ENCODE results near the gene PIWIL1. TPM values are rescaled to one million over a fixed set of nuclear protein-coding genes. Genes with fewer than 3 reads are reported as not detected.

Gene PIWIL1
- polyA plus RNA-seq, 1 of the 3 experiments (the other 2 are of a cell fraction), result 0.05 TPM

DNA sequence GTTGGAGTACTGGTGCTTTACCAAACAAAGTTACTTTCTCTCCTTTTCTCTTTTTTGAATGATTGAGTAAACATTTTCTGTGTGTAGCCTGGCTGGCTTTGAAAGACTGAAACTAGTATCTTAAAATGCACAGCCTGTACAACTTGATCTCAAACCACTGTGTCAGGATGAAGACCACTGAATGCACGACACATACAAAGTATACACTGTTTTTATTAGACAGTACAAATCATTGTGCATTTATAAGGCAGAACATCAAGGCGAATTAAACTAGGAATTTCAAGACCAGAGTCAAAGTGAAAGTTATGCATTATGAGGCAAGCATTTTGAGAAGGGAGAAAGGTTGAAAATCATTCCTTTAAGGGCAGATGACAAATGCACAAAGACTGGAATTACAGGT lies 59.0 kb downstream of the PIWIL1 start:
- Histone ChIP-seq H3K79me2 (ENCODE audit: insufficient read depth) (no peaks in the 10 kb centered on the region), H2AFZ (ENCODE audit: low read depth) (no peak overlapping the region), H3K36me3 (replicated peaks in 1 of 2; ENCODE audit: control insufficient read depth in 1 of 2, insufficient read depth in 2 of 2, low read length in 1 of 2) (no peaks in the 10 kb centered on the region), H3K4me1 (ENCODE audit: control insufficient read depth in 1 of 2, insufficient read depth in 2 of 2, low read depth in 1 of 2, low read length in 1 of 2) (peaks cover 0 to 2% of the 10 kb centered on the region in 2 experiments; a peak in 1 of 4 replicates), H4K20me1 (ENCODE audit: insufficient read depth) (no peaks in the 10 kb centered on the region), H3K4me3 (ENCODE audit: low read depth in 2 of 2, low read length in 1 of 2) (no peak overlapping the region), H3K9me3 (no peaks in the 10 kb centered on the region; the same call in 1 of the 2 replicates), H3K4me2 (no peak overlapping the region), H3K9me2 (no peaks in the 10 kb centered on the region), H3K27ac (ENCODE audit: low read depth in 2 of 2, low read length in 1 of 2) (no peak overlapping the region; a peak in 1 of 4 replicates), H3K27me3 (ENCODE audit: insufficient read depth) (no peaks in the 10 kb centered on the region), H3K9ac (no peak overlapping the region), H3F3A (replicated peaks; ENCODE audit: insufficient read depth) (no peaks in the 10 kb centered on the region)
- 23% methylated on average over 2 of the region's 2 CpGs for WGBS (ENCODE audit: low lambda C conversion rate)
- no peak for DNase-seq
- POLR2A ChIA-PET, result no interaction called here
- TF ChIP-seq, protein P1, sequence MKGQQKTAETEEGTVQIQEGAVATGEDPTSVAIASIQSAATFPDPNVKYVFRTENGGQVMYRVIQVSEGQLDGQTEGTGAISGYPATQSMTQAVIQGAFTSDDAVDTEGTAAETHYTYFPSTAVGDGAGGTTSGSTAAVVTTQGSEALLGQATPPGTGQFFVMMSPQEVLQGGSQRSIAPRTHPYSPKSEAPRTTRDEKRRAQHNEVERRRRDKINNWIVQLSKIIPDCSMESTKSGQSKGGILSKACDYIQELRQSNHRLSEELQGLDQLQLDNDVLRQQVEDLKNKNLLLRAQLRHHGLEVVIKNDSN (IDR thresholded peaks at IDR 0.05; ENCODE audit: borderline replicate concordance, low read depth), result no peak
- TF ChIP-seq NFIC (IDR thresholded peaks at IDR 0.05; ENCODE audit: borderline replicate concordance), result no peak
- no peak for TF ChIP-seq TAF1 (IDR thresholded peaks at IDR 0.05; ENCODE audit: borderline replicate concordance, low read depth, low read length)
- CTCF ChIA-PET, result interaction anchor here (1.9 to 2.7 kb wide), 2 partner anchors 351 to 355 kb away, joined by 4 to 13 read pairs; no protein-coding TSS in a partner anchor

GRCh38 chr12:130398100-130398848 lies 60.6 kb downstream of the PIWIL1 start:
- no peaks in the 10 kb centered on the region; the same call in 1 of the 2 replicates for H3K9me3 ChIP-seq
- H3K36me3 ChIP-seq (replicated peaks in 1 of 2; ENCODE audit: control insufficient read depth in 1 of 2, insufficient read depth in 2 of 2, low read length in 1 of 2), result peaks cover 0 to 2% of the 10 kb centered on the region in 2 experiments
- CTCF ChIA-PET, result interaction anchor here (0.9 to 2.7 kb wide), 5 partner anchors 62 to 366 kb away, joined by 4 to 13 read pairs (median 4); no protein-coding TSS in a partner anchor
- no peak overlapping the region for H3K4me3 ChIP-seq (ENCODE audit: low read depth in 2 of 2, low read length in 1 of 2)
- H3K9me2 ChIP-seq, result no peaks in the 10 kb centered on the region
- no peak for TF ChIP-seq EP300 (IDR thresholded peaks at IDR 0.05; ENCODE audit: borderline replicate concordance in 1 of 2, low read depth in 1 of 2, low read length in 1 of 2)
- TF ChIP-seq GABPA (IDR thresholded peaks at IDR 0.05; ENCODE audit: low read depth), result no peak
- TF ChIP-seq SMC3 (IDR thresholded peaks at IDR 0.05; ENCODE audit: low read depth, low read length), result no peak
- TF ChIP-seq SIN3A (IDR thresholded peaks at IDR 0.05; ENCODE audit: borderline replicate concordance, low read depth, low read length), result no peak
- TF ChIP-seq PBX3 (IDR thresholded peaks at IDR 0.05), result no peak
- TF ChIP-seq EZH2phosphoT487 (IDR thresholded peaks at IDR 0.05; ENCODE audit: borderline replicate concordance, low read depth), result no peak
- no peak for TF ChIP-seq FOSL2 (IDR thresholded peaks at IDR 0.05; ENCODE audit: borderline replicate concordance, low read depth)
- TF ChIP-seq NFIC (IDR thresholded peaks at IDR 0.05; ENCODE audit: borderline replicate concordance), result no peak
- TF ChIP-seq GATA2 (CRISPR knock-in tag; IDR thresholded peaks at IDR 0.05), result no peak
- TF ChIP-seq JUND (IDR thresholded peaks at IDR 0.05), result no peak
- no peak for TF ChIP-seq MEF2A (IDR thresholded peaks at IDR 0.05; ENCODE audit: borderline replicate concordance, low read depth)
- no peak for TF ChIP-seq POLR2AphosphoS5 (IDR thresholded peaks at IDR 0.05; ENCODE audit: low read depth, low read length)
- TF ChIP-seq MAX (IDR thresholded peaks at IDR 0.05; ENCODE audit: low read depth), result no peak
- TF ChIP-seq RFX5 (IDR thresholded peaks at IDR 0.05; ENCODE audit: low read length), result no peak
- TF ChIP-seq TAF1 (IDR thresholded peaks at IDR 0.05; ENCODE audit: borderline replicate concordance, low read depth, low read length), result no peak
- H3K4me2 ChIP-seq, result no peak overlapping the region
- H3K9ac ChIP-seq, result no peak overlapping the region
- no peak for DNase-seq
- WGBS (ENCODE audit: low lambda C conversion rate), result 34% methylated on average over 12 of the region's 12 CpGs
- no peaks in the 10 kb centered on the region for H3K79me2 ChIP-seq (ENCODE audit: insufficient read depth)
- H3F3A ChIP-seq (replicated peaks; ENCODE audit: insufficient read depth), result no peaks in the 10 kb centered on the region
- H3K27me3 ChIP-seq (ENCODE audit: insufficient read depth), result no peaks in the 10 kb centered on the region
- H2AFZ ChIP-seq (ENCODE audit: low read depth), result no peak overlapping the region
- POLR2A ChIA-PET, result no interaction called here
- no peaks in the 10 kb centered on the region; a peak in 1 of 4 replicates for H3K4me1 ChIP-seq (ENCODE audit: control insufficient read depth in 1 of 2, insufficient read depth in 2 of 2, low read depth in 1 of 2, low read length in 1 of 2)
- H3K27ac ChIP-seq (ENCODE audit: low read depth in 2 of 2, low read length in 1 of 2), result no peak overlapping the region
- H4K20me1 ChIP-seq (ENCODE audit: insufficient read depth), result no peaks in the 10 kb centered on the region
